ENCODE data around the gene HSPA12A.

Gene HSPA12A

GRCh38 chr10:116742367-116743265 is at the start of gene HSPA12A:
HSPA12A (minus strand) TSS chr10:116742566; CDS start chr10:116742469, 97 bp downstream.
- peak; percentile 61 to 67 for DNase-seq

GRCh38 chr10:116791241-116791640 is 48.9 kb upstream of the HSPA12A start:
- DNase-seq, result no peak

- DNase-seq, result peak; percentile 79 to 82
These were observed 45.7 kb upstream of the HSPA12A start for GRCh38 chr10:116787893-116788665.

GRCh38 chr10:116787053-116787659 is 44.8 kb upstream of the HSPA12A start:
- no peak for DNase-seq

- no peak for DNase-seq
These were observed 43.5 kb upstream of the HSPA12A start for GRCh38 chr10:116785867-116786266.

GRCh38 chr10:116785282-116785681 is 42.9 kb upstream of the HSPA12A start:
- DNase-seq, result no peak

GRCh38 chr10:116784651-116785050 is 42.3 kb upstream of the HSPA12A start:
- DNase-seq, result no peak

- DNase-seq, result no peak
These were observed 41.7 kb upstream of the HSPA12A start for GRCh38 chr10:116784035-116784434.

- DNase-seq, result no peak
These were observed 40.8 kb upstream of the HSPA12A start for GRCh38 chr10:116783011-116783655.

GRCh38 chr10:116781370-116781884 is 39.1 kb upstream of the HSPA12A start:
- no peak for DNase-seq

GRCh38 chr10:116780691-116781205 is 38.4 kb upstream of the HSPA12A start:
- no peak for DNase-seq

GRCh38 chr10:116779076-116779687 is 36.8 kb upstream of the HSPA12A start:
- no peak for DNase-seq

GRCh38 chr10:116777006-116777405 is 34.6 kb upstream of the HSPA12A start:
- DNase-seq, result no peak

- DNase-seq, result no peak
These were observed 33.4 kb upstream of the HSPA12A start for GRCh38 chr10:116775488-116776400.

GRCh38 chr10:116774728-116775151 is 32.4 kb upstream of the HSPA12A start:
- DNase-seq, result no peak

GRCh38 chr10:116772909-116773705 is 30.7 kb upstream of the HSPA12A start:
- DNase-seq, result no peak

- no peak for DNase-seq
These were observed 29.7 kb upstream of the HSPA12A start for GRCh38 chr10:116771959-116772585.

- DNase-seq, result no peak
These were observed 29.0 kb upstream of the HSPA12A start for GRCh38 chr10:116771101-116771958.
